GM18526 (cell line): ENCODE results near the gene DNAJC11.

Source experiments
- POLR2A ChIP-seq: IDR thresholded peaks from 3 replicates; pipeline ENCODE4 v1.6.1; 2011; ENCODE audit not compliant: insufficient read length; ENCODE audit errors: extremely low read depth

The DNAJC11 gene

DNA sequence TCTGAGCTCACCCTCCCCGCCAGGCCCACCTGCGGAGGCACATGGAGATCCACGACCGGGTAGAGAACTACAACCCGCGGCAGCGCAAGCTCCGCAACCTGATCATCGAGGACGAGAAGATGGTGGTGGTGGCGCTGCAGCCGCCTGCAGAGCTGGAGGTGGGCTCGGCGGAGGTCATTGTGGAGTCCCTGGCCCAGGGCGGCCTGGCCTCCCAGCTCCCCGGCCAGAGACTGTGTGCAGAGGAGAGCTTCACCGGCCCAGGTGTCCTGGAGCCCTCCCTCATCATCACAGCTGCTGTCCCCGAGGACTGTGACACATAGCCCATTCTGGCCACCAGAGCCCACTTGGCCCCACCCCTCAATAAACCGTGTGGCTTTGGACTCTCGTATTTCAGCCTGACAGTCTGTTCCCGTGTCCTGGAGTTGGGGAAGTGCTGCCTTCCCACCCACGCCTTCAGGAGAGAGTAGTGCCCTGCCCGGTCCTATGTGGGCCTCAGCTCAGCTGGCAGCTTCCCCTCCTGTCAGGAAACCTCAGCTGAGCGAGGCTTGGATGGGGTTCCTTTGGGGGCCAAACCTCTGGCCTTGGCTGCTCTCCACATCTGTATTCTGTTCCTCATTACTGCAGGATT lies 112.6 kb downstream of the DNAJC11 start:
- no peak for TF ChIP-seq POLR2A

GRCh38 chr1:6588128-6588892 lies 113.3 kb downstream of the DNAJC11 start:
- TF ChIP-seq POLR2A = no peak

GRCh38 chr1:6587261-6588005 lies 114.2 kb downstream of the DNAJC11 start:
- no peak for TF ChIP-seq POLR2A

GRCh38 chr1:6586404-6586816 lies 115.2 kb downstream of the DNAJC11 start:
- no peak for TF ChIP-seq POLR2A

- no peak for TF ChIP-seq POLR2A
Observed at GRCh38 chr1:6585841-6586240, 115.8 kb downstream of the DNAJC11 start.

DNA sequence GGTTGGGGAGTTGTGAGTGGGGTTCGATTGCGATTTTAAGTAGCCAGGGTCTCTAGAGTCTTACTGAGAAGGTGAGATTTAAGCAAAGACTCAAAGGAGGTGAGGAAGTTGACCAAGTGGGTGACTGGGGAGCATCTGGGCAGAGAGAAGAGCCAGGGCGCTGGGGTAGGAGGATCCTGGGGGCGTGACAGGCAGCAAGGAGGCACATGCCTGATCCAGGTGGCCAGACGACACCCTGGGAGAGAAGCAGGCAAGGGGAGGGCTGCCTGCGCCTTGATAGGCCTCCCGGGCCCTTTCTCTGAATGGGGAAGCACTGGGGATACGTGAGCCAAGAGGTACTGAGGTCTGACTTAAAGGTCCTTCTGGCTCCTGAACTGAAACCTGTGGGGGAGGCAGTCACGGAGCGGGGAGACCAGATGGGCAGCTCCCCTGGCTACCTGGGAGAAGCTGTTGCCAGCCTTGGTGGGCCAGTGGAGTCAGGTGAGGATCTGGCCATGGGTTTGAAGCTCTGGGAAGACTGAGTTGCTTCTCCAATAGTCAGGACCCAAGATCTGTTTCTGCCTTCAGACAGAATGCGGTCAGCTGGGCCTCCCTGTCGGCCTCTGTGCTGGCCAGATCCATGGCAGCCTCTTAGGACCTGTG lies 116.4 kb downstream of the DNAJC11 start:
- no peak for TF ChIP-seq POLR2A
